Astrocyte (in vitro differentiated cells and primary cell): ENCODE results near the gene C11orf42.

Experiments
- CTCF ChIP-seq: IDR thresholded peaks from 2 replicates; pipeline ENCODE4 v1.5.1; 2011; ENCODE audit warnings: low read depth, mild to moderate bottlenecking, inconsistent platforms, low read length, moderate library complexity; ENCODE audit not compliant: insufficient read depth
- EZH2 ChIP-seq: IDR thresholded peaks from 2 replicates; pipeline ENCODE4 v1.6.1; 2012; ENCODE audit warnings: mild to moderate bottlenecking, low read length, inconsistent platforms; ENCODE audit not compliant: insufficient read depth

GRCh38 chr11:6233984-6234386 lies 28.6 kb downstream of the C11orf42 start:
- TF ChIP-seq CTCF (no peak), EZH2 (no peak)
